HEK293T (cell line): ENCODE measurements around the gene AEN.

Source experiments
- CTCF ChIA-PET: fragments of 350-600 bp; formaldehyde crosslinking; extraction: SDS; loops from one replicate; lab custom pipeline; 2021; ENCODE audit warnings: antibody characterized with exemption, inconsistent platforms; lab: Yijun Ruan, JAX
- POLR2A ChIA-PET: fragments of 350-600 bp; formaldehyde crosslinking; extraction: SDS; loops from one replicate; lab custom pipeline; 2020; ENCODE audit warnings: antibody characterized with exemption, inconsistent platforms; lab: Yijun Ruan, JAX
- DNase-seq: peaks from one replicate; pipeline ENCODE4 v3.0.0; 2012; ENCODE audit warnings: mixed read lengths; ENCODE audit errors: extremely low spot score
- ARNT ChIP-seq: fragments of 450-650 bp; IDR thresholded peaks from 2 replicates; pipeline ENCODE4 v1.6.1; 2017; ENCODE audit warnings: mild to moderate bottlenecking
- BHLHE40 ChIP-seq: fragments of 450-650 bp; IDR thresholded peaks from 2 replicates; pipeline ENCODE4 v1.6.1; 2016; ENCODE audit warnings: mild to moderate bottlenecking, moderate library complexity, borderline replicate concordance
- CTBP1 ChIP-seq: fragments of 450-650 bp; IDR thresholded peaks from 2 replicates; pipeline ENCODE4 v1.6.1; 2016; ENCODE audit warnings: borderline replicate concordance
- ELF4 ChIP-seq: fragments of 450-650 bp; IDR thresholded peaks from 2 replicates; pipeline ENCODE4 v1.6.1; 2017; ENCODE audit warnings: antibody characterized with exemption
- FOXA1 ChIP-seq: fragments of 450-650 bp; IDR thresholded peaks from 2 replicates; pipeline ENCODE4 v1.6.1; 2016; ENCODE audit warnings: mild to moderate bottlenecking
- FOXK2 ChIP-seq: fragments of 450-650 bp; IDR thresholded peaks from 2 replicates; pipeline ENCODE4 v1.6.1; 2016; ENCODE audit warnings: mild to moderate bottlenecking
- FOXM1 ChIP-seq: fragments of 450-650 bp; IDR thresholded peaks from 2 replicates; pipeline ENCODE4 v1.6.1; 2017; ENCODE audit warnings: mild to moderate bottlenecking, borderline replicate concordance
- HDGF ChIP-seq: fragments of 450-650 bp; IDR thresholded peaks from 2 replicates; pipeline ENCODE4 v1.6.1; 2017; ENCODE audit warnings: antibody characterized with exemption, borderline replicate concordance
- L3MBTL2 ChIP-seq: fragments of 450-650 bp; conservative IDR thresholded peaks from 2 replicates; pipeline ENCODE4 v1.6.1; 2016; ENCODE audit warnings: mild to moderate bottlenecking
- LEF1 ChIP-seq: fragments of 450-650 bp; IDR thresholded peaks from 2 replicates; pipeline ENCODE4 v1.6.1; 2017; ENCODE audit warnings: mild to moderate bottlenecking, borderline replicate concordance
- NFRKB ChIP-seq: fragments of 450-650 bp; IDR thresholded peaks from 2 replicates; pipeline ENCODE4 v1.6.1; 2016; ENCODE audit warnings: mild to moderate bottlenecking, moderate library complexity
- SP1 ChIP-seq: fragments of 450-650 bp; IDR thresholded peaks from 2 replicates; pipeline ENCODE4 v1.6.1; 2017
- SUZ12 ChIP-seq: fragments of 450-650 bp; IDR thresholded peaks from 2 replicates; pipeline ENCODE4 v1.6.1; 2016; ENCODE audit warnings: mild to moderate bottlenecking
- TARDBP ChIP-seq: fragments of 450-650 bp; IDR thresholded peaks from 2 replicates; pipeline ENCODE4 v1.6.1; 2016
- ZNF384 ChIP-seq: fragments of 450-650 bp; IDR thresholded peaks from 2 replicates; pipeline ENCODE4 v1.6.1; 2016
- TF ChIP-seq, protein P1 (sequence below): fragments of 450-650 bp; IDR thresholded peaks from 2 replicates; pipeline ENCODE4 v1.6.1; 2016

Gene AEN

DNA sequence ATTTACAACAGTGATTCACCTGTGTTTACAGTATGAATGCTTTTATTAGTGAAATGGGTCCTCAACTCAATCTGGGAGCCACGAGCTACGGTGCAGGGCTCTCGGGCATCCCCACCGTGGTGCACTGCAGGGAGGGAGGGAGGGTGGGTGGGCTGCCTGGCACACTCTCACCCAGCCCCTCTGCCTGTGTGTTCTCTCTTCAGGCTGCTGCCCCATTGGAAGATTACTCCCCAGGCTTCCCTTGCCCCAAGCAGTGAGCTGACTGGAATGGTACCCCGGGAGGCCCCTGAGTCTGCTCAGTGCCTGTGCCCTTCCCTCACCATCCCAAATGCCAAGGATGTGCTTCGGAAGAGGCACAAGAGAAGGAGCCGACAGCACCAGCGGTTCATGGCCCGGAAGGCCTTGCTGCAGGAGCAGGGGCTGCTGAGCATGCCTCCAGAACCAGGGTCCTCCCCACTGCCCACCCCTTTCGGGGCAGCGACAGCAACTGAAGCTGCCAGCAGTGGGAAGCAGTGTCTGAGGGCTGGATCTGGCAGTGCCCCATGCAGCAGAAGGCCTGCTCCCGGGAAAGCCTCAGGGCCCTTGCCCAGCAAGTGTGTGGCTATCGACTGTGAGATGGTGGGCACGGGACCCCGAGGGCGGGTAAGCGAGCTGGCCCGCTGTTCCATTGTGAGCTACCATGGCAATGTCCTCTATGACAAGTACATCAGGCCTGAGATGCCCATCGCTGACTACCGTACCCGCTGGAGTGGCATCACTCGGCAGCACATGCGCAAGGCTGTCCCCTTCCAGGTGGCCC, 5.0 kb downstream of the AEN start:
- no peak for TF ChIP-seq SUZ12
- TF ChIP-seq TARDBP, result no peak
- no peak for TF ChIP-seq ZNF384
- TF ChIP-seq FOXK2, result no peak
- no peak for TF ChIP-seq ARNT
- TF ChIP-seq CTBP1, result no peak
- no peak for TF ChIP-seq FOXA1
- TF ChIP-seq FOXM1, result no peak
- TF ChIP-seq, protein P1, sequence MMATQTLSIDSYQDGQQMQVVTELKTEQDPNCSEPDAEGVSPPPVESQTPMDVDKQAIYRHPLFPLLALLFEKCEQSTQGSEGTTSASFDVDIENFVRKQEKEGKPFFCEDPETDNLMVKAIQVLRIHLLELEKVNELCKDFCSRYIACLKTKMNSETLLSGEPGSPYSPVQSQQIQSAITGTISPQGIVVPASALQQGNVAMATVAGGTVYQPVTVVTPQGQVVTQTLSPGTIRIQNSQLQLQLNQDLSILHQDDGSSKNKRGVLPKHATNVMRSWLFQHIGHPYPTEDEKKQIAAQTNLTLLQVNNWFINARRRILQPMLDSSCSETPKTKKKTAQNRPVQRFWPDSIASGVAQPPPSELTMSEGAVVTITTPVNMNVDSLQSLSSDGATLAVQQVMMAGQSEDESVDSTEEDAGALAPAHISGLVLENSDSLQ, result no peak
- TF ChIP-seq L3MBTL2, result no peak
- no peak for TF ChIP-seq BHLHE40
- ChIA-PET CTCF (interaction anchor here (1.0 kb wide), 1 partner anchor 12 kb away, joined by 4 read pairs; the partner anchor contains the start of gene ISG20), POLR2A (interaction anchor here (0.6 kb wide), 1 partner anchor 70 kb away, joined by 3 read pairs; no protein-coding TSS in a partner anchor)
- no peak for DNase-seq

DNA sequence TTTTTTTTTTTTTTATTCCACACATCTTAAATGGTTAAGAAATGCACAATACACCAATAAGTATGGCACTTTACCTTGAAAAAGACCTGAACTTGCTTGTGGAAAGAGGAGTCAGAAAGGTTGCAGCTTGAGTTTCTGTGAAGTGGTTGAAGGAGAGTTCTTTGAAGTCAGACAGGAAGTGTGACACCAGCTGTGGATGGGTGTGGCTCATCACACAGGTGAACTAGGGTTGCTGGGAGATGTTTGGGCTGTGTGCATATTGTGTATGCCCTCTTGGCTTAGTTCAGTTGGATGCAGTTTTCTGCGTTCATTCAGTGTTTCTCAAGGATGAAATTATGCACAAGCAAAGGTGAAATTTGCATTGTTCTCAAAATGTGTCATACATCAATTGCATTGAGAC, 6.3 kb downstream of the AEN start:
- TF ChIP-seq HDGF (no peak), ARNT (no peak), SP1 (no peak), ZNF384 (no peak), FOXM1 (no peak), SUZ12 (no peak), ELF4 (no peak), TARDBP (no peak)
- ChIA-PET POLR2A (no interaction called here), CTCF (no interaction called here)
- no peak for DNase-seq

- no peak for DNase-seq
- POLR2A ChIA-PET, result interaction anchor here (0.6 kb wide), 1 partner anchor 11 kb away, joined by 3 read pairs; the partner anchor contains the start of gene ISG20
- no peak for TF ChIP-seq FOXK2
- TF ChIP-seq L3MBTL2, result no peak
- TF ChIP-seq TARDBP, result no peak
- TF ChIP-seq ELF4, result no peak
- TF ChIP-seq HDGF, result no peak
- no peak for TF ChIP-seq ZNF384
- TF ChIP-seq CTBP1, result no peak
- no peak for TF ChIP-seq SP1
- no peak for TF ChIP-seq FOXA1
- TF ChIP-seq FOXM1, result no peak
- no peak for TF ChIP-seq SUZ12
- no peak for TF ChIP-seq ARNT
- TF ChIP-seq NFRKB, result no peak
- no peak for TF ChIP-seq LEF1
- CTCF ChIA-PET, result no interaction called here
These were observed 7.0 kb downstream of the AEN start for GRCh38 chr15:88628018-88628654.

DNA sequence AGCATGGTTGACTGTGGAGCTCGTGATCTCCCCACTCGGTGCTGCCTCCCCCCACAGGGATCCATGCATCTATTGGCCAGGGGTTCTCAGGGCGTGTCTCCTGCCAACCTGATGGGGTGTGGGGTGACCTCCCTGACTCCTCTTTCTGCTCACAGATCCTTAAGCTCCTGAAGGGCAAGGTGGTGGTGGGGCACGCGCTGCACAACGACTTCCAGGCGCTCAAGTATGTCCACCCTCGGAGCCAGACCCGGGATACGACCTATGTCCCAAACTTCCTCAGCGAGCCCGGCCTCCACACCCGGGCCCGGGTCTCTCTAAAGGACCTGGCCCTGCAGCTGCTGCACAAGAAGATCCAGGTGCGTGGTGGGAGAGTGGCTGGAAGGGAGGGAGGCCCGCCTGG, 7.9 kb downstream of the AEN start:
- POLR2A ChIA-PET, result interaction anchor here (3.8 kb wide), 1 partner anchor 7 kb away, joined by 12 read pairs; the partner anchor contains the start of gene AEN
- CTCF ChIA-PET, result no interaction called here
- TF ChIP-seq ZNF384 (no peak), SUZ12 (no peak), TARDBP (no peak), L3MBTL2 (no peak), FOXM1 (no peak), LEF1 (no peak), FOXK2 (no peak), SP1 (no peak), FOXA1 (no peak), ELF4 (no peak), CTBP1 (no peak), NFRKB (no peak), HDGF (no peak), BHLHE40 (no peak)
- TF ChIP-seq, protein P1, result no peak
- no peak for DNase-seq

GRCh38 chr15:88630141-88630721, 9.1 kb downstream of the AEN start:
- DNase-seq, result no peak
- ChIA-PET POLR2A (interaction anchor here (3.8 kb wide), 1 partner anchor 9 kb away, joined by 12 read pairs; the partner anchor contains the start of gene AEN), CTCF (no interaction called here)
- TF ChIP-seq TARDBP, result no peak
- TF ChIP-seq, protein P1, result no peak
- no peak for TF ChIP-seq NFRKB
- TF ChIP-seq ARNT, result no peak
- TF ChIP-seq FOXK2, result no peak
- TF ChIP-seq FOXM1, result no peak
- no peak for TF ChIP-seq HDGF
- TF ChIP-seq CTBP1, result no peak
- TF ChIP-seq ZNF384, result no peak
- no peak for TF ChIP-seq SP1
- no peak for TF ChIP-seq ELF4
